MCF 10A (cell line): ENCODE measurements around the gene TMEM134. TPM values are rescaled to one million over a fixed set of nuclear protein-coding genes. Genes with fewer than 3 reads are reported as not detected.

Experiments
- BruUV-seq: library from RNA; stranded (reverse); fragments of 400-500 nt; replicated peaks from 2 replicates; lab custom pipeline; 2021; lab: Mats Ljungman, UMichigan
- CTCF ChIA-PET: fragments of 300-600 bp; sonication (Branson Sonifier 250); formaldehyde crosslinking; extraction: SDS; loops from one replicate; lab custom pipeline; 2021; ENCODE audit warnings: antibody characterized with exemption, inconsistent platforms; lab: Yijun Ruan, JAX
- POLR2A ChIA-PET: fragments of 300-600, 350-650 bp; sonication (Branson Sonifier 250); formaldehyde crosslinking; extraction: SDS; loops from one replicate; lab custom pipeline; 2020; ENCODE audit warnings: antibody characterized with exemption, inconsistent platforms; lab: Yijun Ruan, JAX
- DNase-seq: peaks from one replicate; pipeline ENCODE4 v3.0.0-alpha.2; 2018; ENCODE audit not compliant: unreplicated experiment
- H3K27ac Mint-ChIP-seq: one replicate; pipeline ENCODE4 v1.8.0; 2022; ENCODE audit warnings: mild to moderate bottlenecking, low read depth, mixed read lengths; ENCODE audit not compliant: unreplicated experiment
- H3K27me3 Mint-ChIP-seq: one replicate; pipeline ENCODE4 v1.8.0; 2022; ENCODE audit warnings: mixed read lengths; ENCODE audit not compliant: insufficient read depth, unreplicated experiment
- H3K36me3 Mint-ChIP-seq: one replicate; pipeline ENCODE4 v1.8.0; 2022; ENCODE audit warnings: mild to moderate bottlenecking, moderate library complexity, mixed read lengths; ENCODE audit not compliant: insufficient read depth, unreplicated experiment
- H3K4me1 Mint-ChIP-seq: one replicate; pipeline ENCODE4 v1.8.0; 2022; ENCODE audit warnings: mixed read lengths; ENCODE audit not compliant: insufficient read depth, unreplicated experiment
- H3K4me3 Mint-ChIP-seq: one replicate; pipeline ENCODE4 v1.8.0; 2022; ENCODE audit warnings: mild to moderate bottlenecking, moderate library complexity, mixed read lengths; ENCODE audit not compliant: unreplicated experiment
- H3K9me3 Mint-ChIP-seq: one replicate; pipeline ENCODE4 v1.8.0; 2022; ENCODE audit warnings: mixed read lengths; ENCODE audit not compliant: unreplicated experiment
- CTCF ChIP-seq: fragments of 200-600 bp; IDR thresholded peaks from one replicate; pipeline ENCODE4 v1.8.0; 2022; ENCODE audit warnings: antibody characterized with exemption, mild to moderate bottlenecking; ENCODE audit not compliant: unreplicated experiment
- intact Hi-C: fragments of 100-400 bp; cut with micrococcal nuclease; formaldehyde crosslinking; loops from 2 replicates; pipeline ENCODE4 v1.14.1; 2022
- total RNA-seq: library from RNA; stranded (reverse); gene quantifications from 2 replicates; pipeline ENCODE4 v1.2.3, GENCODE V29; 2022

The TMEM134 gene
- total RNA-seq, 1 experiment from 2014 or later, result 49.7 TPM

GRCh38 chr11:67437809-67438157 lies 31.3 kb downstream of the TMEM134 start:
- no TSS peak for BruUV-seq
- no peak for TF ChIP-seq CTCF
- no peak overlapping the region for H3K4me3 Mint-ChIP-seq
- H3K36me3 Mint-ChIP-seq, result peaks cover 44% of the 10 kb centered on the region
- intact Hi-C loops, result no loop called here
- peaks cover 8% of the 10 kb centered on the region for H3K4me1 Mint-ChIP-seq
- H3K27me3 Mint-ChIP-seq, result no peaks in the 10 kb centered on the region
- no peak overlapping the region for H3K27ac Mint-ChIP-seq
- H3K9me3 Mint-ChIP-seq, result no peaks in the 10 kb centered on the region
- no peak for DNase-seq
- CTCF ChIA-PET, result interaction anchor here (0.7 kb wide), 1 partner anchor 9 kb away, joined by 3 read pairs; no protein-coding TSS in a partner anchor
- POLR2A ChIA-PET, result interaction anchor here (0.6 to 1.5 kb wide), 3 partner anchors 9 to 40 kb away, joined by 3 to 5 read pairs (median 3); partner anchors contain the start of genes PPP1CA and RPS6KB2

DNA sequence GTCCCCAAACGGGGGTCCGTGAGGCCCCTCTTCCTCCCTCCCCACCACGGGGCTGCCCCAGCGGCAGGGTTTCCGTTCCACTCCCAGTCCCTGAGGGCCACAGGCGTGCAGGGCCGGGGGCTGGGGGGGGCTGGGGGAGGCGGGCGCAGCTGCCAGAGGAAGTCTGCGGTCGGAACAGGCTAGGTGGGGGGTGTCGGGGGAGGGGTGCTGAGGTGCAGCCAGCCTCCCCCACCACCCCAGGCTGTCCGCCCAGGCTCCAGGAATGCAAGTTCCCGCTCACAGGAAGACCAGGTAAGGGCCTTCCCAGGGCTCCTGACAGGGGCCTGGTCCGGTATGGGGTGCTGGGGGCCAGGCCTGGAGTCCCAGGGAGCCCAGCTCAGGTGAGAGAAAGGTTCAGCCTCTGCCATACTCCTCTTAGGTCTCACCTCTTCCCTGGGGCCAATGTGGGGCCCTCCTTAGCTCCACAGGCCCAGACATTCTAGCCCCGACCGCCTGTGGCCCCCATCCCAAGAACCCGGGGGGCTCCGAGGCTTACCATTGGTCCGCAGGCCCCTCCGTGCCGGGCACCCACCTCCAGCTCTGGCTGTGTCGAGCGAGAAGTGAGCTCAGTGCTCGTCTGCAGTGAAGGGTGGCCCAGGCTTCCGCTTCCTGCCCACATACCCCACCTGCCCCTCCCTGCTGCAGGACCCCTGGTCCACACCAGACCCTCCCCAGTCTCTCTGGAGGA lies 31.8 kb downstream of the TMEM134 start, which contains the start of gene PTPRCAP:
PTPRCAP (minus strand) TSS at position 601 of the 727 bp plus-strand sequence; CDS start at position 538, 63 bp downstream.
- Mint-ChIP-seq H3K36me3 (peaks cover 46% of the 10 kb centered on the region), H3K4me1 (peaks cover 8% of the 10 kb centered on the region), H3K27ac (no peak within 1 kb of the TSS), H3K27me3 (no peaks in the 10 kb centered on the region), H3K4me3 (no peak within 1 kb of the TSS), H3K9me3 (no peaks in the 10 kb centered on the region)
- no TSS peak for BruUV-seq
- no peak for DNase-seq
- ChIA-PET CTCF (interaction anchor here (0.7 kb wide), 1 partner anchor 8 kb away, joined by 3 read pairs; no protein-coding TSS in a partner anchor), POLR2A (interaction anchor here (1.0 to 1.5 kb wide), 3 partner anchors 9 to 36 kb away, joined by 3 to 5 read pairs (median 3); partner anchors contain the start of genes PPP1CA and RPS6KB2)
- TF ChIP-seq CTCF, result no peak
- intact Hi-C loops, result no loop called here

GRCh38 chr11:67436459-67437081 lies 32.5 kb downstream of the TMEM134 start:
- no peak for TF ChIP-seq CTCF
- POLR2A ChIA-PET, result interaction anchor here (0.6 to 1.5 kb wide), 4 partner anchors 8 to 156 kb away, joined by 3 to 5 read pairs (median 3); partner anchors contain the start of genes CABP4 and RPS6KB2
- no TSS peak for BruUV-seq
- CTCF ChIA-PET, result no interaction called here
- Mint-ChIP-seq H3K36me3 (peaks cover 53% of the 10 kb centered on the region), H3K4me3 (no peak overlapping the region), H3K4me1 (peaks cover 8% of the 10 kb centered on the region), H3K9me3 (no peaks in the 10 kb centered on the region), H3K27ac (no peak overlapping the region), H3K27me3 (no peaks in the 10 kb centered on the region)
- intact Hi-C loops, result no loop called here
- no peak for DNase-seq
